Measurements from ENCODE around the gene KIT. TPM values are rescaled to one million over a fixed set of nuclear protein-coding genes. Genes with fewer than 3 reads are reported as not detected.

The KIT gene
- total and polyA plus RNA-seq, 2 of the 13 experiments (the other 11 are each of a cell fraction or from before 2014, with no cell fraction given): not detected

GRCh38 chr4:54658252-54659093 is 716 bp downstream of the KIT start (continued):
- TF ChIP-seq ZBTB2 (CRISPR knock-in tag; IDR thresholded peaks at IDR 0.05; ENCODE audit: low read depth) (no peak), SMARCC2 (IDR thresholded peaks at IDR 0.05) (no peak), PAWR (CRISPR knock-in tag; IDR thresholded peaks at IDR 0.05; ENCODE audit: borderline replicate concordance) (no peak), SAFB2 (CRISPR knock-in tag; IDR thresholded peaks at IDR 0.05; ENCODE audit: borderline replicate concordance, low read depth) (no peak), ZNF138 (CRISPR knock-in tag; IDR thresholded peaks at IDR 0.05; ENCODE audit: low read depth) (no peak), MATR3 (CRISPR knock-in tag; IDR thresholded peaks at IDR 0.05) (no peak), BHLHE40 (IDR thresholded peaks at IDR 0.05; ENCODE audit: low read length) (no peak), ZNF224 (CRISPR knock-in tag; IDR thresholded peaks at IDR 0.05) (no peak), ZNF180 (CRISPR knock-in tag; IDR thresholded peaks at IDR 0.05; ENCODE audit: borderline replicate concordance, low read depth) (no peak), NFIC (IDR thresholded peaks at IDR 0.05; ENCODE audit: low read length) (no peak), PAF1 (CRISPR knock-in tag; IDR thresholded peaks at IDR 0.05) (no peak), HNRNPLL (IDR thresholded peaks at IDR 0.05; ENCODE audit: low read depth, low read length, poor library complexity, severe bottlenecking) (peak; percentile 39), E2F5 (CRISPR knock-in tag; conservative IDR thresholded peaks at IDR 0.05) (no peak), YY1 (IDR thresholded peaks at IDR 0.05; ENCODE audit: insufficient read depth, insufficient replicate concordance, low read depth, low read length) (no peak), RAD21 (CRISPR knock-in tag; IDR thresholded peaks at IDR 0.05) (no peak), DZIP1 (CRISPR knock-in tag; IDR thresholded peaks at IDR 0.05) (no peak)
- TF ChIP-seq, protein P1, sequence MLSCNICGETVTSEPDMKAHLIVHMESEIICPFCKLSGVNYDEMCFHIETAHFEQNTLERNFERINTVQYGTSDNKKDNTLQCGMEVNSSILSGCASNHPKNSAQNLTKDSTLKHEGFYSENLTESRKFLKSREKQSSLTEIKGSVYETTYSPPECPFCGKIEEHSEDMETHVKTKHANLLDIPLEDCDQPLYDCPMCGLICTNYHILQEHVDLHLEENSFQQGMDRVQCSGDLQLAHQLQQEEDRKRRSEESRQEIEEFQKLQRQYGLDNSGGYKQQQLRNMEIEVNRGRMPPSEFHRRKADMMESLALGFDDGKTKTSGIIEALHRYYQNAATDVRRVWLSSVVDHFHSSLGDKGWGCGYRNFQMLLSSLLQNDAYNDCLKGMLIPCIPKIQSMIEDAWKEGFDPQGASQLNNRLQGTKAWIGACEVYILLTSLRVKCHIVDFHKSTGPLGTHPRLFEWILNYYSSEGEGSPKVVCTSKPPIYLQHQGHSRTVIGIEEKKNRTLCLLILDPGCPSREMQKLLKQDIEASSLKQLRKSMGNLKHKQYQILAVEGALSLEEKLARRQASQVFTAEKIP (CRISPR knock-in tag; IDR thresholded peaks at IDR 0.05; ENCODE audit: borderline replicate concordance): no peak
- TF ChIP-seq, protein P2, sequence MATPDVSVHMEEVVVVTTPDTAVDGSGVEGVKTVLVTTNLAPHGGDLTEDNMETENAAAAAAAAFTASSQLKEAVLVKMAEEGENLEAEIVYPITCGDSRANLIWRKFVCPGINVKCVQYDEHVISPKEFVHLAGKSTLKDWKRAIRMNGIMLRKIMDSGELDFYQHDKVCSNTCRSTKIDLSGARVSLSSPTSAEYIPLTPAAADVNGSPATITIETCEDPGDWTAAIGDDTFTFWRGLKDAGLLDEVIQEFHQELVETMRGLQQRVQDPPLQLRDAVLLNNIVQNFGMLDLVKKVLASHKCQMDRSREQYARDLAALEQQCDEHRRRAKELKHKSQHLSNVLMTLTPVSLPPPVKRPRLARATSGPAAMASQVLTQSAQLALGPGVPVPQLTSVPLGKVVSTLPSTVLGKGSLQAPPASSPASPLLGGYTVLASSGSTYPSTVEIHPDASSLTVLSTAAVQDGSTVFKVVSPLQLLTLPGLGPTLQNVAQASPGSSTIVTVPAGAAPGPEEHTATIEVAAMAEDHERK (CRISPR knock-in tag; IDR thresholded peaks at IDR 0.05; ENCODE audit: low read depth): no peak
- TF ChIP-seq, protein P3, sequence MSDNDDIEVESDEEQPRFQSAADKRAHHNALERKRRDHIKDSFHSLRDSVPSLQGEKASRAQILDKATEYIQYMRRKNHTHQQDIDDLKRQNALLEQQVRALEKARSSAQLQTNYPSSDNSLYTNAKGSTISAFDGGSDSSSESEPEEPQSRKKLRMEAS (IDR thresholded peaks at IDR 0.05): peak; percentile 30; the same call in 1 of the 2 replicates

All from HepG2 (cell line).